Lung (tissue), 12 donors: ENCODE data around the gene TMCC1. TPM values are rescaled to one million over a fixed set of nuclear protein-coding genes. Genes with fewer than 3 reads are reported as not detected.

Experiments
- ATAC-seq: fragments of 200-7000 bp; cut with Tn5 transposase; one replicate; pipeline ENCODE4 v1.9.1; 2020; ENCODE audit warnings: moderate number of reproducible peaks; ENCODE audit not compliant: insufficient read depth, low FRiP score
- DNase-seq, 3 donors: peaks; one replicate each; pipeline ENCODE4 v3.0.0-alpha.2; 2013 to 2017
- H3K27ac ChIP-seq, 2 donors: one replicate each; pipeline ENCODE4 v1.5.1; 2013; ENCODE audit warnings: mild to moderate bottlenecking in 2 of 2, moderate library complexity in 2 of 2, control low read depth in 1 of 2, inconsistent platforms in 1 of 2, low read depth in 1 of 2, low read length in 1 of 2
- H3K27me3 ChIP-seq, 3 donors: one replicate each; pipeline ENCODE4 v1.5.1; 2013; ENCODE audit warnings: low read length in 2 of 3; ENCODE audit not compliant: control insufficient read depth in 3 of 3, insufficient read depth in 3 of 3
- H3K36me3 ChIP-seq, 4 donors: one replicate each; pipeline ENCODE4 v1.5.1; 2013; ENCODE audit warnings: low read length in 4 of 4, mild to moderate bottlenecking in 1 of 4, moderate library complexity in 1 of 4; ENCODE audit not compliant: control insufficient read depth in 4 of 4, insufficient read depth in 4 of 4
- H3K4me1 ChIP-seq, 5 donors: one replicate each; pipeline ENCODE4 v1.5.1; 2013; ENCODE audit warnings: low read length in 5 of 5, mild to moderate bottlenecking in 2 of 5, moderate library complexity in 1 of 5; ENCODE audit not compliant: control insufficient read depth in 5 of 5, insufficient read depth in 5 of 5
- H3K4me3 ChIP-seq: one replicate; pipeline ENCODE4 v1.5.1; 2013; ENCODE audit warnings: mild to moderate bottlenecking, control low read depth, moderate library complexity
- H3K9ac ChIP-seq, 2 donors: one replicate each; pipeline ENCODE4 v1.5.1; 2013; ENCODE audit warnings: low read length in 2 of 2, control low read depth in 1 of 2; ENCODE audit not compliant: insufficient read depth in 1 of 2
- H3K9me3 ChIP-seq, 4 donors: one replicate each; pipeline ENCODE4 v1.5.1; 2013; ENCODE audit warnings: low read length in 3 of 4, mild to moderate bottlenecking in 1 of 4, moderate library complexity in 1 of 4; ENCODE audit not compliant: control insufficient read depth in 4 of 4, insufficient read depth in 3 of 4
- CTCF ChIP-seq: IDR thresholded peaks from 2 replicates; pipeline ENCODE4 v1.5.1; 2012; ENCODE audit warnings: mild to moderate bottlenecking; ENCODE audit errors: control extremely low read depth, extremely low read depth
- WGBS, 2 donors: extraction: QIAGEN DNeasy Blood & Tissue Kit; methylation state at CpG; one replicate each; pipeline ENCODE4 v1.1.7; 2013; 5-methylcytosine and 5-hydroxymethylcytosine counted together
- polyA plus RNA-seq, 2 donors: library from polyadenylated mRNA; stranded (reverse); fragments of 200-250 nt; gene quantifications; one replicate each; pipeline ENCODE4 v1.2.1, GENCODE V29; 2013
- total RNA-seq, 2 donors: library from RNA; depleted of rRNA in 1 of 2; stranded (reverse); fragments of >200 nt in 1 of 2; gene quantifications; one replicate each; pipeline ENCODE4 v1.2.1, GENCODE V29; 2014 to 2021
- donor health status: control.
- donor health status: control.
- donor health status: Bipolar disorder and iron deficiency.
- donor health status: healthy.
- donor health status: DM: yes; HTN: yes; CAD: no.

TMCC1 gene
- total and polyA plus RNA-seq, 4 donors = 8.7 to 39.4 (median 22.8) TPM

- no peaks in the 10 kb centered on the region for H3K27me3 ChIP-seq
- ATAC-seq = no peak
- no peaks in the 10 kb centered on the region for H3K36me3 ChIP-seq
- DNase-seq = no peak
- peak overlapping the region in 1 of 2 donors; percentile 73 for H3K27ac ChIP-seq
- H3K4me1 ChIP-seq = peaks cover 0 to 41% (median 15%) of the 10 kb centered on the region in 5 donors
- no peak overlapping the region for H3K4me3 ChIP-seq
- 45 to 58% methylated on average over 10 of the region's 10 CpGs for WGBS, 2 donors
- TF ChIP-seq CTCF = no peak
- no peak overlapping the region for H3K9ac ChIP-seq
- no peaks in the 10 kb centered on the region for H3K9me3 ChIP-seq
These were observed 283.2 kb downstream of the TMCC1 start for GRCh38 chr3:129610276-129610675.

- DNase-seq = no peak
- H3K9ac ChIP-seq = peak overlapping the region in 1 of 2 donors; percentile 28
- peaks cover 0 to 43% (median 16%) of the 10 kb centered on the region in 5 donors for H3K4me1 ChIP-seq
- 36 to 54% methylated on average over 3 of the region's 3 CpGs for WGBS, 2 donors
- ATAC-seq = no peak
- TF ChIP-seq CTCF = no peak
- no peaks in the 10 kb centered on the region for H3K36me3 ChIP-seq
- no peaks in the 10 kb centered on the region for H3K9me3 ChIP-seq
- no peak overlapping the region for H3K4me3 ChIP-seq
- H3K27me3 ChIP-seq = no peaks in the 10 kb centered on the region
- H3K27ac ChIP-seq = peak overlapping the region in 1 of 2 donors; percentile 97
These were observed 283.8 kb downstream of the TMCC1 start for GRCh38 chr3:129609591-129610182.

GRCh38 chr3:129608936-129609590, 284.4 kb downstream of the TMCC1 start:
- no peak for DNase-seq
- no peaks in the 10 kb centered on the region for H3K9me3 ChIP-seq
- no peak for TF ChIP-seq CTCF
- H3K4me1 ChIP-seq = peaks cover 0 to 49% (median 20%) of the 10 kb centered on the region in 5 donors
- no peaks in the 10 kb centered on the region for H3K36me3 ChIP-seq
- peak overlapping the region in 1 of 2 donors; percentile 97 for H3K27ac ChIP-seq
- H3K4me3 ChIP-seq = no peak overlapping the region
- no peak overlapping the region for H3K9ac ChIP-seq
- H3K27me3 ChIP-seq = no peaks in the 10 kb centered on the region
- ATAC-seq = no peak
- WGBS, 2 donors = 75 to 87% methylated on average over 4 of the region's 4 CpGs
